NCI-H1092 (cell line): Measurements from ENCODE around the gene NPC1.
"Not testable (repeated sequence)": the region's sequence is repeated elsewhere in the genome, so short reads cannot be mapped to it uniquely, and the experiment has no call there.

Source experiments
- DNase-seq: peaks from one replicate; lab custom pipeline; 2025; lab: John Stamatoyannopoulos, UW

The NPC1 gene

DNA sequence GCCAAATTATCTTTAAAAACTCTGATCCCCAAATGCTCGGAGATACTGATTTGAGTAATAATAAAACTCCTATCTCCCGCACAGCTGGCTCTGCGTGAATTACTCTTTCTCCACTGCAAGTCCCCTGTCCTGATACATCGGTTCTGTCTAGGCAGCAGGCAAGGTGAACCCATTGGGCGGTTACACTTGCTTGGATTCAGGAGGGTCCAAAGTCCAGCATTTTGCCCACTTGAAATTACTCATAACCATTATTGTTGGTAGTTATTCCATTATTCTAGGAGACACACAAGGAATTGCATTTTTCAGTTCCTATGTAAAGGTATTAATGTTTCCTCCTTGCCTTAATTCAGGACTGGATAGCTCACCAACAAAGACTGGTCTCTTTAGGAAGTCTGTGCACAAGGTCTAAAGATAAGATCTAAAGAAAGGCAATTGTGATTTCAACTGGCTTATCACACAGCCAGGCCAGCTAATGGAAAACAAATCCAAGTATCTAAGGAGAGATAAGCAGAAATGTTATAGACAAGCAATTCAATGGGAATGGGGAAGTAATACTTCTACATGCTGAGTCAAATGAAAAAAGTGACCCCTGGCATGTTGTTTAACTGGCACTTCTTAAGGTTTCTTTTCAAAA is 23.2 kb upstream of the NPC1 start:
- no peak for DNase-seq

DNA sequence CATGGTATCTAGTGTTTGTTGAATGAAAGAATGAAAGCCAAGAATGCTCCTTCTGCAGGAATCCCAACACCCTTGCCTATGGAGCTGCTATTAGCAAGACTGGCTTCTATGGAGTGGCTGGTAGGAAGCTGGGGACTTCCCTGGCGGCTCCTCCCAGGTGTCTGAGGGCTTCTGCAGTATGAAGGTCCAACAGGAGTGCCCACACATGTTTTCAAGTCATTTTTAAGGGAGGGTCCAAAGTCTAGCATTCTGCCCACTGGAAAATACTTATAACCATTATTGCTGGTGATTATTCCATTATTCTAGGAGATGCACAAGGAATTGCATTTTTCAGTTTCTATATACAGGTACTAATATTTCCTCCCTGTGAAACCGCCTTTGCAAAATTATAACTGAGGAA is 21.9 kb upstream of the NPC1 start:
- no peak for DNase-seq

DNA sequence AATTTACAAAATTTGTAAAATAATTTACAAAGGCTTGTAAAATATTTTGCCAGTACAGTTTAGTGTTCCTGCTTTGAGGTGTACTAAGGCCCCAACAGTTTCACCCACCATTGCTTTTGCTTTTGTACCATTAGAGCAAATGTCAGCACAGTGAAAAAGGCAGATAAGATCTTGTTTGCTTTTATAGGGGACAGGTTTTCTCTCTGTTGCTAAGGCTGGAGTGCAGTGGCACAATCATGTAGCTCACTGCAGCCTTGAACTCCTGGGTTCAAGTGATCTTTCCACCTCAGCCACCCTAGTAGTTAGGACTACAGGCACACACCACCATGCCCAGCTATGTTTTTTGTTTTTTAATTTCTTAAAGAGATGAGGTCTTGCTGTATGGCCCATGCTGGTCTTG is 19.6 kb upstream of the NPC1 start:
- DNase-seq = no peak

DNA sequence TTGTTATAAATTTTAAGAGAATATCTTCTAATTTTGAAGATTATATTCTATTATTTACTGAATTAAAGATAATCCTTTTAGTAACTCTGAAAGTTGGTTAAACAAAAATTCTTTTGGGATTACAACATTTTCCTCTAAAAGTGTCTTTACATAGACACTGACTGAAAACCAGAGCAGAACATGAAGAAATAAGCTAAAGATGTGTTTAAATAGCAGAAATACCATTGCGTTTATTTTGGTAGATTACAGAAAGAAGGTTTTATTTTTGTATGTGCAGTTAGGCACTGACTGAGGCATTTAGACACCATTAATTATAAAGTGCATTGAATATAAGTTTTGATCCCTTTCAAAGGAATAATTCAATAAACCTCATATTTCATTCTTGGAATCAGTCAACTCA is 13.5 kb upstream of the NPC1 start:
- no peak for DNase-seq

DNA sequence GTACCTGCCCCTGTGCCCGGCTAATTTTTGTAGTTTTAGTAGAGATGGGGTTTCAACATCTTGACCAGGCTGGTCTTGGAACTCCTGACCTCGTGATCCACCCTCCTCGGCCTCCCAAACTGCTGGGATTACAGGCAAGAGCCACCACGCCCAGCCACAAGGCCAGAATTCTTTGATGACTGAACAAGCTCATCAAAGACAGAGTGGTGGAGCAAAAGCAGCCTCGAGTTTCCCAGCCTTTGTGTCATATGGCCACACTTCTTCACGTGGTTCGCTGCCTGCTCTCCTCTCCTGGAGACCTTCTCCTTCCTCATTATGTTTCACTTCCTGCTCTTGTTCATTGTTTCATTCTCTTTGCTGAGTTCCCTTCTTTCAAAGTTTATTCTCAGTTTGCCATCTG is 9.9 kb upstream of the NPC1 start:
- DNase-seq = no peak

DNA sequence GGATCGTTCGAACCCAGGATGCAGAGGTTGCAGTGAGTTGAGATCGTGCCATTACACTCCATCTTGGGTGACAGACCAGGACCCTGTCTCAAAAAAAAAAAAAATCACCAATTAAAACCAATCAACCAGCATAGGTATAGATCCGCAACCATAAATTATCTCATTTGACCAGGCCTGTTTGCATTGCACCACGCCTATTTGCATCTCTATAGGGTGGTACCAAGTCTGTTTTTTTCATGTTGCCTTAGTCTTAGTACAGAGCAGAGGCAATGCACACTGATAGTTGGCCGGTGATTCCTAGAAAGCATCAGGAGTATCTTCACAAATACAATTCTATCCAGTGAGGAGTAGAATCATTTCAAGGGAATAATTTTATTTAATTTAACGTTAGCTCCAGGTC is 9.3 kb upstream of the NPC1 start:
- no peak for DNase-seq

DNA sequence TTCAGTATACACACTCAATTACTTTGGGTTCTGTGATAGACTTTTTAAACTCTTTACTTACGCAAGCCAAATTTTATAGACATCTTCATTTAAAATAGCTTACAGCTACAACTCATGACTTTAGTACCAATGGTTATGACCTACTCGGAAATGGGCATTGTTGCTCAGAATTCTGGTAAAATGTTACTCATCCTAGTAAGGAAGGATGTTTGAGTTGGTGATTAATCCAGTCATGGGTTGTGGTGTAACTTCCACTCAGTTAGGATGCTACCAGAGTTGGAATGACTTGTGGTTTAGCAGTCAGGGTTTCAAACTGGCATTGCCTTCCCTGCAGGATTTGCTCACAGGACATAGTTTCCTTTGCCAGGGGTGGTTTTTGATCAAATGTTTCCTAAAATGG is 7.4 kb upstream of the NPC1 start:
- DNase-seq = no peak

DNA sequence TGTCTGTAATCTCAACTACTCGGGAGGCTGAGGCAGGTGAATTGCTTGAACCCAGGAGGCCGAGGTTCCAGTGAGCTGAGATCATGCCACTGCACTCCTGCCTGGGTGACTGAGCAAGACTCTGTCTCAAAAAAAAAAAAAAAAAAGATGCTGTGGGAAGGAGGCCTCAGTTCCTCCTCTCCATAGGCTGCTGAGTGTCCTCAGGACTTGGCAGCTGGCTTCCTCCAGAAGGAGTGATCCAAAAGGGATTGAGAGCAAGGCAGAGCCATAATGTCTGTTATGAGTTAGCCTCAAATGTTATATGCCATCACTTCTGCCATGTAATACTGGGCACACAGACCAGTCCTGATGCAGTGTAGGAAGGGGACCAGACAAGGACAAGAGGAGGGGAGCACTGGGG is 6.6 kb upstream of the NPC1 start:
- DNase-seq = no peak

DNA sequence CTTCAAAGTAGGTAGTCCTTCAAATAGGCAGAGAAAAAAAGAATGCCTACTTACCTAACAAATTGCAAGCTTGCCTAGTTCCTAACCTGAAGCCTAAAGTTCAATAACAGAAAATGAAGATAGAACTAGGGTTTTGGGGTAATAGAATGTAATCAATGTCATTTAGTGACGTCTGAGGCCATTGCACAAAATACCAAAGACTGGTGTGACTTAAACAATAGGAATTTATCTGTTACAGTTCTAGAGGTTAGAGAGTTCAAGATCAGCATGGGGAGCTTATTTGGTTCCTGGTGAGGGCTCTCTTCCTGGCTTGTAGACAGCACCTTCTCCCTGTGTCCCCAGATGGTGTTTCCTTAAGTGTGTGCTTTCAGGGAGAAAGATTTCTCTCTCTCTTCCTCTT is 4.7 kb upstream of the NPC1 start:
- DNase-seq = no peak

DNA sequence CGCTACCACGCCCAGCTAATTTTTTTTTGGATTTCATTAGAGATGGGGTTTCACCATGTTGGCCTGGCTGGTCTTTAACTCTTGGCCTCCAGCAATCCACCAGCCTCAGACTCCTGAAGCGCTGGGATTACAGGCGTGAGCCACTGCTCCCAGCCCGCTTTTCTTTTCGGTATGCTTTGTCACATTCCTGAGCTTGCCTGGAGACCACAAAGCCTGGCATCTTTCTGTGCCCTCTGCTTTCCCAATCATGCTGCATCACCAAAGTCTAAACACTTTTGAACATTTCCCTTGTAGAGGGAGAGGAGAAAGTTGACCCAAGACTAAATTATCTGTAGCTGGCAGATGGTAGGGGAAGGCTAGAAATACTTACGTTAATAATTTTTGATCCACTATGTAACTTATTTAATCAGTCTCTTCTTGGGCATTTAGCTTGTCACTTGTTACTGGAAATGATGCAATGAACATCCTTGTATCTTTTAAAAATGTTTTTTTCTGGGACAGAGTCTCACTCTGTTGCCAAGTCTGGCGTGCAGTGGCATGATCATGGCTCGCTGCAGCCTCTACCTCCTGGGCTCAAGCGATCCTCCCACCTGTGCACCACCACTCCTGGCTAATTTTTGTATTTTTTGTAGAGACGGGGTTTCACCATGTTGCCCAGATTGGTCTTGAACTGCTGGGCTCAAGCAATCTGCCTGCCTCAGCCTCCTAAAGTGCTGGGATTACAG is 2.7 kb upstream of the NPC1 start:
- DNase-seq = no peak

DNA sequence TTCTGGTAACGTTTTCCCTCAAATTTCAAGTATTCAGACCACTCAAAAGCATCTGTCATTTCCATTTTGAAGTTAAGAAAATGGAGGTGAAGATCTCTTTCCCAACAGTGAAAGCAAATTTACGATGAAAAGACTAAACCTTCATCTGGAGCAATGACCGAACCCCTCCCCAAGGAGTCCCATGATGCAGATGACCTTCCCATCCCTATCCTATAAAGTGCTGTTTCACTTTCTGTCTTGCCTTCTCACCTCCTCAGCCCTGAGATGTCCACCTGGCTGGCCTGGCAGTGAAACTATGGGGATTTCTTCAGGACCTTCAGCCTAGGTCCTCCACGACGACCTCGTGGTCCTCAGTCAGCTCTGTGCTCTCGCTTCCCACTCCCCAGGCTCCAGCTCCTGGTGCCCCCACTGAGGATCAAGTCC is 925 bp upstream of the NPC1 start:
- no peak for DNase-seq

DNA sequence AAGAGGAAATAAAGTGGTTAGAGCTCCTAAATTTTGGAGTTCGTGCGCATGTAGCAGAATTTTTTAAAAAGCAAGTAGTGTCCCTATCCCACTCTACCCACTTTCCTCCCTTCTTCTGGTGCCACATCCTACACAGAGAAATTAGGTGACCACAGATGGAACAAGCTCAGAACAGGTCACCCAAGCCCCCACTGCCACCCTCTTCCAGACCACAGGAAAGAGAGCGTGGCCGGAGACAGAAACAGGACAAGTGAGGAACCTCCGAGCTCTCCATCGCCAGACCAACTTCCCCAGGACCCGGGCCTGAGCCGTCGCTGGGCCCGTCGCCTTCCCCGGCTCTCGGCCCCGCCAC is 433 bp downstream of the NPC1 start:
- DNase-seq = no peak

DNA sequence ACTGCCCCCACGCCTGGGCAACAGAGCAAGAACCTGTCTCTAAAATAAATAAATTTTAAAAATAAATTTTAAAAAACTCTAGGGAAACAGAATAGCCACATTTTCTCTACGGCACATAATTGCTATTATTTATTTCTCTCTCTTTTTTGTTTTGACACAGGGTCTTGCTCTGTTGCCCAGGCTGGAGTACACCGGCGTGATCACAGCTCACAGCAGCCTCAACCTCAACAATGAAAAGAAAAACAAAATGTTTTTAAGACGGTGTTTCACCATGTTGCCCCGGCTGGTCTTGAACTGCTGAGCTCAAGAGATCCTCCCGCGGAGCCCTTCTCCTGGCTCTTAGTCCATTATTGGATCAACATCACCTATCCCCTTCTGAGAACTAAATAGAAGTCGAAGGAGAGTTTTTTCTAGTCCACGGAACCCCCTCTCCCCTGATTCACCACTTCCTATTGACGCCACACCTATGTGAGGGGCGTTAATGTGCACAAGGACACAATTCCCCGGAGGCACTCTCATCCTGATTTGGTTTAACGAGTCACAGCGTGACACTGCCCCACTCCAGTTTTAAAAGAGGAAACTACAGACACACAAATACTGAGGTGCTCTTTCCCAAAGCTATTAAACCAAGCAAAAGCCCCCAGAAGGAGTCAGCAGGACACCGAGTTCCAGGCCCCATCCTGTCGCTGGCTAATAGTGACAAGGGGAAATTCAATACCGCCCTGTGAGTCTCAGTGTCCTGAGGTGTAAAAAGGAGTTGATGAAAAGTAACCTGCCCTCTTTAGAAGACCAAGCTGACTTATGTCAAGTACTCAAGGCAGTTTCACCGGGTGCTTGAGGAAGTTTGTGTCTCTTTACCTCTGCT is 1.1 kb downstream of the NPC1 start:
- DNase-seq = no peak

DNA sequence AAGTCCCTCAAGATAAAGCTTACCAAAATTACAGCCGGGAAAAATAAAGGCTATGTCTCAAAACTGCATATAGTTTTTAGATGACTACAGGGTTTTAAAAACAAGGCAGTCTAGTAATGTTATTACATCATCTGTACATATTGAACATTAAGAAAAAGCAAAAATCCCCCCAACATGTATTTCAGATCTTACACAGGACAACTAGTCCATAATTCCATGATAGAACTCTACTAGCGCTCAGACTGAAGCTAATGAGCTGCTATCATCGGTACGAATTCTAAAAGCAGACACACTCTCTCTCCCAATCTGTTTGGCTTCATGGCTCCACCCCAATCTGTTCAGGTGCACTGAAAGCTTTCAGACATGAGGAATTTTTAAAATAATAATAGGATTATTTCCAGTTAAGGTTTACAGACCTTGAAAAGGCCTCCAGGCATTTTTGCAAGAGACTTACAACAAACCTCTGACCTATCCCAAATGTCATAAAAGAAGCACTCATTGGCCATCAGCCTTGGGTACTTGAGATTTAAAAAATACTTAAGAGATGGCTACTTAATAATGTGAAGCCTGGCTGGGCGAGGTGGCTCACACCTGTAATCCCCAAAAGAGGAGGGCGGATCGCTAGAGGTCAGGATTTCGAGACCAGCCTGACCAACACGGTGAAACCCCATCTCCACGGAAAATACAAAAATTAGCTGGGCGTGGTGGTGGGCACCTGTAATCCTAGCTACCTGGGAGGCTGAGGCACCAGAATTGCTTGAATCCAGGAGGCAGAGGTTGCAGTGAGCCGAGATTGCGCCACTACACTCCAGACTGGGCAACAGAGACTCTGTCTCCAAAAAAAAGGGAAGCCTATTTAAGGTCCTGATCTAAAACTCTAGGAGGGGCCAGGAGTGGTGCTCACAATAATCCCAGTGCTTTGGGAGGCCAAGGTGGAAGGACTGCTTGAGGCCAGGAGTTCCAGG is 2.0 kb downstream of the NPC1 start:
- DNase-seq = no peak

DNA sequence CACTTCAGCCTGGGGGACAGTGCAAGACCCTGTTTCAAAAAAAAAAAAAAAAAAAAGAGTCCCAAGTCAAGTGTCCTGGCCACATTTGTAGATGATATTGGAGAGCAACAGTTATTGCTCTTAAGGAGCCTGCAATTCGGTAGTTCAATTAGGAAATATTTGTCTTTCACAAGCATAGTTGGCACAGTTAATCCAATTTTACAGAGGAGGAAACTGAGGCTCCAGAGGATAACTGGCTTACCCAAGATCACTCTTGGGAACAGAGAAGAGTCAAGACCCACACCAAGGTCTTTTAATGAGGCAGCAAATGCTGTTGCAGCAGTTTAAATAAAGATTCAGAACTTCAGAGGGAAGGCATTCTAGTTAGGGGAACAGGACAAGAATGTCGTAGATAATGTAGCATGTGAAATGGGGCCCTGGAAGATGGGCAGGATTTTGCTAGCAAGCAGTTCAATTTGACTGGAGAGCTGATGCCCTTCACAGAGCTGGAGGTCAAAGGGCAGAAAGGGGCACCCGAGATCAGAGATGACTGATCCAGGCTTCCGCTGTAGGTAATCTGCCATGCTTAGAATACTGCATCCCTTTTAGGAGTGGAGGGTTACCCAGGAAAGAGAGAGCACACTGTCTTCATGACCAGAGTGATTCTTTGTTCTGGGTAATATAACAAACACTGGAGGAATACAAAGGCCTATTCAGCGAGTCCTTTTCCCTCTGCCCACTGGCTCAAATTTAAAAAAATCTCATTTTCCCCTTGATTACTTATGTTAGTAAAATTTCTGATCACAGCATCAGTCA is 3.0 kb downstream of the NPC1 start:
- no peak for DNase-seq

DNA sequence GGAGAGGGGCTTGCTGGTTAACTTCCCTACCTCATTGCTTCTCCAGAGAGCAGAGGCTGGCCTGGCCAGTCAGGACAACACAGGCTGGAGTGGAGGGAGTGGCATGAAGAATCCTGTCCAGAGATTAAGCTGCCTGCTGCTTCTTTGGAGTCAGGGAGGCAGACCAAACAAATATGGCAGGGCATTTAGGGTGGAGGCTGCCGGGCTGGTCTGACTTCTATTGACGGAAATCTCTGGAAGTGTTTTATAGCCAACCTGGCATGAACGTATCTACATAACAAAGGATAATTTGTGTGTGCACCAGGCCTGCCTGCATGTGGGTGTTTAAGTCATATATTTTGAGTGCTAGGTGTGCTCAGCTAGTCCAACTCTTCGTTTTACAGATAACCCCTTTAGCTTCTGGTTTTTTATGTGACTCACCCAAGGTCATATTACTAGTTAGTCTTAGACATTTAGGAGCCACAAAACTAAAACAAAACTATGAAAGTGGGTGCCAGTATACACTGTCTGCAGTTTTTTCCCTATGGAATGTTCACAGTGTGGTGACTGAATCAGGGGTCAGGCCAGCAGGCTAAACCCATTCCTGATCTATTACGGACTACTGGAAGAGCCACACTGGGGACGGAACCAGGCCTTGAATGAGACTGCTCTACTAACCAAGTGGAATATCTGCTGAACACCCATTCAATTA is 5.5 kb downstream of the NPC1 start:
- DNase-seq = no peak

DNA sequence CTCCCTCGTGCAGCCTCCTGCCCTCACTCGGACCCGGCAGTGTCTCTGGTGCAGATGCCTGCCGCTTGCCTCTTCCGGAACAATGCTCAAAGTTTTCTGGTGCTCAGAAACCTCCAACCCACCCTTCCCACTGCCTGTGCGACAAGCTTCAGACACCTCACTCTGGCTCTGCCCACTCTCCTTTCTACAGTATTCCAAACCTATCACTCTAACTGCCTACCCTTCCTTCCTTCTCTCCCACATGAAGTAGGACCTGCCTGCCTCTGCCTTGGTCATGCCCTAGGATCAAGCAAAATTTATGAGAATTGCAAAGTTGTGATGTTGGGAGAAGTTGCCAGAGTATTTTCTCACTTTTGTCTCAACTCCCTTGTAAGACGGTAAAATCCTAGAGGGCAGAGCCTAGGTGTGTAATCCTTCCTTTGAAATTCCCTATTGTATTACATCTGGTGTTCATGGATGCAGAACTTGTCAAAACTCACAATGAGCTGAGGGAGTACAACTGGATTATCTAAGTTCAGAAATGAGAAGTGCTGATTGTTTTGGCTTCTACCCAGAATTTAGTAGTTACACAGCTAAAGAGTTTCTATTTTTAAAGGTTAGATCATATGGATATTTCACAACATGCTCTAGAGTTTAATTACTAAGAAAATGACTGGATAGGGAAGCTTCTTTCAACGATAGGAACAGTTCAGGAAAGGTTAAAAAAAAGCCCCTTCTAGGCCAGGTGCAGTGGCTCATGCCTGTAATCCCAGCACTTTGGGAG is 7.2 kb downstream of the NPC1 start:
- no peak for DNase-seq

DNA sequence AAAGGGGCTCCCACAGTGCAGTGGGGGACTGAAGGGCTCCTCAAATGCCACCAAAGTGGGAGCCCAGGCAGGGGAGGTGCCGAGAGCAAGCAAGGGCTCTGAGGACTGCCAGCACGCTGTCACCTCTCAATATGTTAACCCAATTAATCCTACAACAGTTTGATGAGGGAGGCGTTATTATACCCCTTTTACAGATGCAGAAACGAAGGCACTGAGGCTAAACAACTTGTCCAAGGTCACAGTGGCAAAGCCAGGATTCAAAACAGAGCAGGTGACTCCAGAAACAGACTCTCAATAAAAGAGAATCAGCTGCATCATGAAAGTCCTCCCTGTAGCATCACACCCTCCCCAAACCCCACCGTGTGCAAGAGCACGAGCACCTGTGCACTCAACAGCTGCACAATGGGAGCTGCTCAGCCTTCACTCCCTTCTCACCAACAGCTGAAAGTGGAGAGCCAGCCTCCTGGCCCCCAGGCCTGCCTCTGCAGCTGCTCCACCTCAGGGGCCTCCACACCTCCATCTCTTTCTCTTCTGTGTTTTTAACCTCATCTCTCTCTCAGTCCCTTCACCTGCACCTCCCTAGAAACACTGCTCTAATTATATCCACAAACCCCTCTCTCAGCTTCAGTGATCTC is 8.1 kb downstream of the NPC1 start:
- no peak for DNase-seq

DNA sequence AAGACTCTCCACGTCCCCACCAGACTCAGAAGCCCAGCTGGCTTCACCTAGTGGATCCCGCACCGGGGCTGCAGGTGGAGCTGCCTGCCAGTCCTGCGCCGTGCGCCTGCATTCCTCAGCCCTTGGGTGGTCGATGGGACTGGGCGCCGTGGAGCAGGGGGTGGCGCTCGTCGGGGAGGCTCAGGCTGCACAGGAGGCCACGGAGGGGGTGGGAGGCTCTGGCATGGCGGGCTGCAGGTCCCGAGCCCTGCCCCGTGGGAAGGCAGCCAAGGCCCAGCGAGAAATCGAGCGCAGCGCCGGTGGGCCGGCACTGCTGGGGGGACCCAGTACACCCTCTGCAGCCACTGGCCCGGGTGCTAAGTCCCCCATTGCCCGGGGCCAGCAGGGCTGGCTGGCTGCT is 8.8 kb downstream of the NPC1 start:
- DNase-seq = not testable (repeated sequence)

DNA sequence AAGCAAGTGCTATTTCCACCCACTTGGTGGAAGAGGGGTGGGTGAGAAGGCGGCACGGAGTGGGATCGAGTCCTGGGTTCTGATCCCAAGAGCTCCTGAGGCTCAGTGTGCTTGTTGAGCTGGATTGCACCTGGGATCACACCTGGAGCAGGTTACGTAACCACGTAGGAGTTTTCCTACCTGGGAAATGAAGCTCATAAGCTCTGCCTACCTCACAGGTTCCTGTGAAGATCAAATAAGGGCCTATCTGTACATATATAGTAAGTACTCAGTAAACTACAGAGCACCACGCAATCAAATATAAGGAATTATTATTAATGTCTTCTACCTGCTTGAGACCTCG is 11.0 kb downstream of the NPC1 start:
- no peak for DNase-seq
